ENCODE measurements around the gene ANKH.

Gene ANKH

DNA sequence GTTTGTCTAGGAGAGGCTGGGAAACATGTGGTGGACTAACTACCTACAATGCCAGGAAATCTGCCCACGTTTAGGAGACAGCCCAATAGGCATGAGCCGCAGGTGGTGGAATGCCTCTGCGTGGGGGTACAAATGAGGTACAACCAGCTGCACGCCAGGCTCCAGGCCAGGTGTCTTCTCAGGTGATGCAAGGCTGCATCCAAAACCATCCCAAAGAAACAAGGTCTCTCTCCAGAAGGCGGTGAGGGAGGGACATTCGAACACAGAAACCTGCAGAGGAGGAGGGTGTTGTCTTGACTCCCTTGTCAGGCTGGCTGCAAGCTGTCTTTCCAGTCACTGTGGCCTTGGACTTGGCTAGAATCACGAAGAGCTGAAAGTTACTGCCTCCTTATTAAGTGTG lies 11.6 kb downstream of the ANKH start:
- H3K4me3 ChIP-seq (ENCODE audit: low read length, poor library complexity, severe bottlenecking): no peak overlapping the region
- H3K36me3 ChIP-seq (ENCODE audit: insufficient read depth, low read length): no peaks in the 10 kb centered on the region
- H3K9ac ChIP-seq (ENCODE audit: low read depth, low read length, poor library complexity, severe bottlenecking): no peak overlapping the region
- peaks cover 82% of the 10 kb centered on the region for H3K79me2 ChIP-seq (ENCODE audit: insufficient read depth, low read length)
- H3K4me1 ChIP-seq (ENCODE audit: insufficient read depth, low read length, poor library complexity, severe bottlenecking): peaks cover 21% of the 10 kb centered on the region
- H3K4me2 ChIP-seq (ENCODE audit: low read depth, low read length, poor library complexity, severe bottlenecking): no peak overlapping the region
- TF ChIP-seq, protein P1, sequence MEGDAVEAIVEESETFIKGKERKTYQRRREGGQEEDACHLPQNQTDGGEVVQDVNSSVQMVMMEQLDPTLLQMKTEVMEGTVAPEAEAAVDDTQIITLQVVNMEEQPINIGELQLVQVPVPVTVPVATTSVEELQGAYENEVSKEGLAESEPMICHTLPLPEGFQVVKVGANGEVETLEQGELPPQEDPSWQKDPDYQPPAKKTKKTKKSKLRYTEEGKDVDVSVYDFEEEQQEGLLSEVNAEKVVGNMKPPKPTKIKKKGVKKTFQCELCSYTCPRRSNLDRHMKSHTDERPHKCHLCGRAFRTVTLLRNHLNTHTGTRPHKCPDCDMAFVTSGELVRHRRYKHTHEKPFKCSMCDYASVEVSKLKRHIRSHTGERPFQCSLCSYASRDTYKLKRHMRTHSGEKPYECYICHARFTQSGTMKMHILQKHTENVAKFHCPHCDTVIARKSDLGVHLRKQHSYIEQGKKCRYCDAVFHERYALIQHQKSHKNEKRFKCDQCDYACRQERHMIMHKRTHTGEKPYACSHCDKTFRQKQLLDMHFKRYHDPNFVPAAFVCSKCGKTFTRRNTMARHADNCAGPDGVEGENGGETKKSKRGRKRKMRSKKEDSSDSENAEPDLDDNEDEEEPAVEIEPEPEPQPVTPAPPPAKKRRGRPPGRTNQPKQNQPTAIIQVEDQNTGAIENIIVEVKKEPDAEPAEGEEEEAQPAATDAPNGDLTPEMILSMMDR (conservative IDR thresholded peaks at IDR 0.05; ENCODE audit: low read length): no peak
- peaks cover 47% of the 10 kb centered on the region for H4K20me1 ChIP-seq (ENCODE audit: insufficient read depth, low read length, poor library complexity, severe bottlenecking)
- H3K27me3 ChIP-seq (ENCODE audit: insufficient read depth, low read length, poor library complexity, severe bottlenecking): no peaks in the 10 kb centered on the region
- no peaks in the 10 kb centered on the region for H3F3A ChIP-seq (ENCODE audit: low read depth)
- H3K9me3 ChIP-seq (ENCODE audit: insufficient read depth, low read depth, low read length): no peaks in the 10 kb centered on the region
- H3K9me2 ChIP-seq (replicated peaks; ENCODE audit: low read depth, low read length): no peaks in the 10 kb centered on the region
- H2AFZ ChIP-seq (ENCODE audit: low read length): no peak overlapping the region

DNA sequence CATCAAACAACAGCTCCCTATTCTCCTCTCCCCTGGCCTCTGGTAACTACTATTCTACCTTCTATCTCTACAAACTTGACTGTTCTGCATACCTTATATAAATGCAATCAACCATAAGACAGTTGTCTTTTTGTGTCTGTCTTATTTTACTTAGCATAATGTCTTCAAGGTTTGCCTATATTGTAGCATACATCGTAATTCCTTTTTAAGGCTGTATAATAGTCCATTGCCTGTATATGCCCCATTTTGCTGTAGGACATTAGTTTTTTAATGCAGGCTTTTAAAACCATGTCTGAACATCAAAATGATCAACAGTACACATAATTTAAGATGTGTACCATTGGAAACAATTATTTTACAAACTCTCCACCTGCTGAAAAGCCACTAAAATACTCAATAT lies 12.4 kb downstream of the ANKH start:
- Histone ChIP-seq H3K79me2 (ENCODE audit: insufficient read depth, low read length) (peaks cover 83% of the 10 kb centered on the region), H3K36me3 (ENCODE audit: insufficient read depth, low read length) (no peaks in the 10 kb centered on the region), H3F3A (ENCODE audit: low read depth) (no peaks in the 10 kb centered on the region), H3K4me3 (ENCODE audit: low read length, poor library complexity, severe bottlenecking) (no peak overlapping the region), H3K9me3 (ENCODE audit: insufficient read depth, low read depth, low read length) (no peaks in the 10 kb centered on the region), H3K9me2 (replicated peaks; ENCODE audit: low read depth, low read length) (no peaks in the 10 kb centered on the region), H3K9ac (ENCODE audit: low read depth, low read length, poor library complexity, severe bottlenecking) (no peak overlapping the region), H3K27me3 (ENCODE audit: insufficient read depth, low read length, poor library complexity, severe bottlenecking) (no peaks in the 10 kb centered on the region), H3K4me1 (ENCODE audit: insufficient read depth, low read length, poor library complexity, severe bottlenecking) (peaks cover 21% of the 10 kb centered on the region), H3K4me2 (ENCODE audit: low read depth, low read length, poor library complexity, severe bottlenecking) (no peak overlapping the region), H2AFZ (ENCODE audit: low read length) (no peak overlapping the region), H4K20me1 (ENCODE audit: insufficient read depth, low read length, poor library complexity, severe bottlenecking) (peaks cover 43% of the 10 kb centered on the region)
- no peak for TF ChIP-seq EZH2phosphoT487 (IDR thresholded peaks at IDR 0.05; ENCODE audit: borderline replicate concordance)
- TF ChIP-seq, protein P1 (conservative IDR thresholded peaks at IDR 0.05; ENCODE audit: low read length): no peak

DNA sequence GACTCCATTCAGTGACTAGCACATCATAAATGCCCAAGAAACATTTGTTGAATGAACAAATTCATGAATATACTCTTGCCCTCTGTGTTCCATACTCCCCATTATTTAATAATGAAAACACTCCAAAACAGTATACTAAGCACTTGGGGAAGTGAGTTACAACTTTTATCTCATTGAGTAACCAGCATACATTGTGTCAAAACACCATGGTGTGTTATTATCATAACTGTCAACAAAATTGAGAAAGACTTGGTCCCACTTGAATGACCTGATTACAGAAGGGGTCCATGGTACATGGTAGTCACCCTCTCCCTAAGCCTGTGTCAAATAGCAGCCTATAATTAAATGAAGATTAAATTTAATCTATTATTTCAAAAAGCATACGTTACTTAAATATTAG lies 16.2 kb downstream of the ANKH start:
- TF ChIP-seq, protein P1 (conservative IDR thresholded peaks at IDR 0.05; ENCODE audit: low read length): no peak
- TF ChIP-seq EZH2phosphoT487 (IDR thresholded peaks at IDR 0.05; ENCODE audit: borderline replicate concordance): no peak
- Histone ChIP-seq H3K27me3 (ENCODE audit: insufficient read depth, low read length, poor library complexity, severe bottlenecking) (no peaks in the 10 kb centered on the region), H3K4me1 (ENCODE audit: insufficient read depth, low read length, poor library complexity, severe bottlenecking) (no peaks in the 10 kb centered on the region), H3K4me2 (ENCODE audit: low read depth, low read length, poor library complexity, severe bottlenecking) (no peak overlapping the region), H3F3A (ENCODE audit: low read depth) (no peaks in the 10 kb centered on the region), H3K9me2 (replicated peaks; ENCODE audit: low read depth, low read length) (no peaks in the 10 kb centered on the region), H4K20me1 (ENCODE audit: insufficient read depth, low read length, poor library complexity, severe bottlenecking) (peaks cover 15% of the 10 kb centered on the region), H3K79me2 (ENCODE audit: insufficient read depth, low read length) (peaks cover 85% of the 10 kb centered on the region), H3K9me3 (ENCODE audit: insufficient read depth, low read depth, low read length) (no peaks in the 10 kb centered on the region), H3K9ac (ENCODE audit: low read depth, low read length, poor library complexity, severe bottlenecking) (no peak overlapping the region), H3K4me3 (ENCODE audit: low read length, poor library complexity, severe bottlenecking) (no peak overlapping the region), H3K36me3 (ENCODE audit: insufficient read depth, low read length) (peaks cover 4% of the 10 kb centered on the region; the same call in 1 of the 2 replicates), H2AFZ (ENCODE audit: low read length) (no peak overlapping the region)
